Activated CD8-positive, alpha-beta memory T cell treated with anti-CD3 and anti-CD28 coated beads, Interleukin-2, amount 50 U/mL, for 48 hours (primary cell): Measurements from ENCODE around the gene SEMA5A.

Source experiments
- DNase-seq: peaks from one replicate; pipeline ENCODE4 v3.0.0-alpha.2; 2020

SEMA5A gene

GRCh38 chr5:9468060-9468388 is 77.9 kb downstream of the SEMA5A start:
- DNase-seq = no peak

- no peak for DNase-seq
These were observed 78.4 kb downstream of the SEMA5A start for GRCh38 chr5:9467199-9468059.

GRCh38 chr5:9466697-9467096 is 79.2 kb downstream of the SEMA5A start:
- no peak for DNase-seq

- no peak for DNase-seq
These were observed 81.4 kb downstream of the SEMA5A start for GRCh38 chr5:9464478-9464877.

GRCh38 chr5:9462109-9462508 is 83.8 kb downstream of the SEMA5A start:
- DNase-seq = no peak

- DNase-seq = no peak
These were observed 84.8 kb downstream of the SEMA5A start for GRCh38 chr5:9460885-9461645.

- DNase-seq = no peak
These were observed 89.3 kb downstream of the SEMA5A start for GRCh38 chr5:9456435-9457042.

GRCh38 chr5:9455826-9456434 is 89.9 kb downstream of the SEMA5A start:
- no peak for DNase-seq

- DNase-seq = no peak
These were observed 91.4 kb downstream of the SEMA5A start for GRCh38 chr5:9454491-9454890.

- DNase-seq = no peak
These were observed 91.8 kb downstream of the SEMA5A start for GRCh38 chr5:9454012-9454481.

GRCh38 chr5:9453480-9454011 is 92.3 kb downstream of the SEMA5A start:
- DNase-seq = no peak

GRCh38 chr5:9452181-9452580 is 93.7 kb downstream of the SEMA5A start:
- no peak for DNase-seq

GRCh38 chr5:9451037-9451436 is 94.8 kb downstream of the SEMA5A start:
- DNase-seq = no peak

- no peak for DNase-seq
These were observed 98.2 kb downstream of the SEMA5A start for GRCh38 chr5:9447691-9448090.

GRCh38 chr5:9445826-9446388 is 100.0 kb downstream of the SEMA5A start:
- DNase-seq = no peak

- no peak for DNase-seq
These were observed 101.5 kb downstream of the SEMA5A start for GRCh38 chr5:9444346-9444745.

GRCh38 chr5:9441610-9442009 is 104.3 kb downstream of the SEMA5A start:
- no peak for DNase-seq

- DNase-seq = no peak
These were observed 105.4 kb downstream of the SEMA5A start for GRCh38 chr5:9440517-9440916.

- DNase-seq = no peak
These were observed 106.2 kb downstream of the SEMA5A start for GRCh38 chr5:9439531-9440292.

- no peak for DNase-seq
These were observed 107.1 kb downstream of the SEMA5A start for GRCh38 chr5:9438596-9439354.

- no peak for DNase-seq
These were observed 108.1 kb downstream of the SEMA5A start for GRCh38 chr5:9437741-9438240.
